Stimulated activated naive CD4-positive, alpha-beta T cell treated with Interleukin-2 at 50 U/mL for 16 hours (primary cell): ENCODE results near the gene ATP5MG.
"Not testable (repeated sequence)": the region's sequence is repeated elsewhere in the genome, so short reads cannot be mapped to it uniquely, and the experiment has no call there.

Source experiments
- DNase-seq: peaks from one replicate; lab custom pipeline; 2025; lab: John Stamatoyannopoulos, UW

The ATP5MG gene

DNA sequence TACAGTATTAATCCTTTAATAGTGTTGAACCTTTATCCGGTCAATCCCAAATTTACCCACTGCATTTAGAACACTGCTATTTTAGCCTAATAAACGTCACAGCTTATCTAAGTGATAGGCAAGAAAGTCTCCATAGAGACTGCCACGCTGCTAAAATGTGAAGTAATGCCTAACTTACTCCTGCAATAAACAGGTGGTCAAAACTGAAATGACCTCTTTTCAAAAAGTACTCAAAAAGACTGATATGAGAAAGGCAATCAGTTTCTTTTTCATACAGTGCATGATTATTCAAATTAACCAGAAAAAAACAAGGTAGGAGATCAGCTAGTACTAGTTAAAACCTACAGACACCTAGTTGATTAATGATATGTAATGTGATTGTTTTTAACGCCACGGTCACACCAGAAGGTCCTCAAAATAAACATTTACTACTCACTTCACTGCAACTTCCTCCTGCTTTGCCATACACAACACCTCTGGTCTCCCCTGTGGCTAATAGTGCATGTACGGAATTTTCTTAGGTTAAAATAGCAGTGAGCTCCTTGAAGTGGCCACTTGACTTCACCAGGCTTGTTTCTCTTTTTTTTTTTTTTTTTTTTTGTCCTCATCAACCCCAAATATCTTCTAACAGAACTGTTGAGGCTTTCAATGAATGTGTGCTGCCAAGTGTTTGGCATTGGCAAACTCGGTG lies 8.8 kb downstream of the ATP5MG start:
- no peak for DNase-seq

DNA sequence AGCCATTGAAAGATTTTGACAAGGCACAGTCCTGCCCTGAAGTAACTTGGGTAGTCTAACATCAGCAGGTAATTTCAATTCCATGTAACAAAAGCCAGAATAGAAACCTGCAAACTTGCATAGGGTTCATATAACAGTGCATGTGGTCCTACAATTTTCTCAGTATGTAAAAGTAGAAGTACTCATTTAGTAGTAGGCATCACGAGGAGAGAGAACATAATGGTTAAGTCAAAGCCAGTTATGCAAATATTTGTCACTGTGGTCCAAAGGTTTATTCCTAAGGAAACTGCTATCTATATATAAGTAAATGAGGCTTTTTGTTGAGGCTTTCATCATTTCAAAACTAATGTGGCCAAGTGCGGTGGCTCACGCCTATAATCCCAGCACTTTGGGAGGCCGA lies 10.1 kb downstream of the ATP5MG start:
- no peak for DNase-seq

DNA sequence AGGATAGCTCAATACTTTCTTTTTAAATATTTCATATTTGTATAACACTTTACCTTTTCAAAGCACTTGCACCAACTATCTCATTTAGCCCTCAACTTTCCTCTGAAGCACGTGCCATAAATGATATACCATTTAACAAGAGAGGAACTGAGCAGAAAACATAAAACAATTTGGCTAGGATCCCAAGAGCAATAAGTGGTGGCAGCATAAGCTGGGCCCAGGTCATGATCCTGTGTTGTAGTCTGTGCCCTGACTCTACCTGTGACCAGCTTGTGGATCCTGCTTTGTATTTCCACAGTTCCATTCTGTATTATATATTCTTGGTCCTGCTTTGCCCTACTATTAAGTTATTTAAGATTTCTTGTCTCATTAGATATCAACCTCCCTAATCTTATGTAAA lies 11.5 kb downstream of the ATP5MG start:
- DNase-seq: no peak

DNA sequence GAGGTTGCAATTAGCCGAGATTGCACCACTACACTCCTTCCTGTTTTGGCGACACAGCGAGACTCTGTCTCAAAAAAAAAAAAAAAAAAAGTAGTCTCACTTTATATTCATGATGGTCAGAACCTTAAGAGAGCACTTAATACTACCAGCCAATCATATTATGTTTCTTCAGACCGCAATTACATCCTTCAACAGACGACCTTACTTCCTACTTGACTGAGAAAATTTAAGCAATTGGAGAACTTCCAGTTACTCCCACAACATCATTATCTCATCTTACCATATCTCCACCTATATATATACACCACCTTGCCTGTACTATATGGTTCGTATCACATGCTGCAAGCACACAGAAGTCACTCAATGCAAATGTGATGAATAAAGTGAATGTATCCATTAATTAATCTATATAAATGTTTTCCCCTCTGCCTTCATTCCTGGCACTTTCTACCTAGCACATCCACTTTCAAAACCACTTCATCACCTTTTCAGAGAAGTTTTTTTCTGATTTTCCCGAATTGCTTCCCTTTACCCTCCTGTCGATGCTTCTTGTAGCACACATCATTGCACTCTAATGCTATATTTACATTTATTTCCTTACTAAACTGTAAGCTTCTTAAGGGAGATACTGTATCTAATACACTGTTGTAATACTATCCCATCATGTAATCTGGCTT lies 13.8 kb downstream of the ATP5MG start:
- DNase-seq: no peak

DNA sequence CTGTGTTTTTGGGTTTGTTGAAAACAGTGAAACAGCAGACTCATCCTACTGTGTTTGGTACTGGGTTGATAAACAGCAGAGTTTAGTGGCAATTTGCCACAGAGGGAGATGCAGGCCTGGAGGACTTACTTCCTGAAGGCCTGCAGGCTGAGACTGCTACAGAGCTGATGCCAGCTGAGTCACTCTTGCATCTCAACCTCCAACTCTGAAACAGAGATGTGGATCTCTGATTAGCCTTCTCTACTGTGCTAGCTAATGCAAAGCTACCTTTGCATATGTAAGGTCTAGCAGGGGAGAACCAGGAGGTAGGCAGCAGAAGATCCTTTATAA lies 14.3 kb downstream of the ATP5MG start:
- no peak for DNase-seq

DNA sequence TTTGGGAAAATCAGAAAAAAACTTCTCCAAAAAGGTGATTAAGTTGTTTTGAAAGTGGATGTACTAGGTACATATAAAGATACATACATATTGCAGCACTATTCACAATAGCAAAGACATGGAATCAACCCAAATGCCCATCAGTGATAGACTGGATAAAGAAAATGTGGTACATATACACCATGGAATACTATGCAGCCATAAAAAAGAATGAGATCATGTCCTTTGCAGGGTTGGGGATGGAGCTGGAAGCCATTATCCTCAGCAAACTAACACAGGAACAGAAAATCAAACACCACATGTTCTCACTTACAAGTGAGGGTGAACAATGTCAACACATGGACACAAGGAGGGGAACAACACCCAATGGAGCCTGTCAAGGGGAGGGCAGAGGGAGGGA lies 15.5 kb downstream of the ATP5MG start:
- not testable (repeated sequence) for DNase-seq

DNA sequence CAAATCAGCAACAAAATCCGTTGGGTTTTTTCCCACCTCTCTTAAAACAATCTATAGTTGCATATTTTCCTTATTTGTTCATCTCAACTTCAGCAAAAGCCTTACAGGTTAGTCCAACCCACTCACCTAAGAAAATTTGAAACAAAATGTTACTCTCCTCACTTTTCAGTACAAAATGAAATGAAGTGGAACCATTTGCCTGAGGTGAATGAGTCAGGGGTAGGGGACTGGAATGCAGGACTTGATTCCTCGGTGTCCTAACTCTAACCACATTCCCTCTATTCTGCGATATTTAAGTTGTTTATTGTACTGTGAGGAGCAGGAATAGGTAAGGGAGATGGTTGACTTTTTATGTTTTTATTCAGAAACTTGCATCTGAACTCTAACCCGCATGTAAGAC lies 16.4 kb downstream of the ATP5MG start:
- DNase-seq: no peak

DNA sequence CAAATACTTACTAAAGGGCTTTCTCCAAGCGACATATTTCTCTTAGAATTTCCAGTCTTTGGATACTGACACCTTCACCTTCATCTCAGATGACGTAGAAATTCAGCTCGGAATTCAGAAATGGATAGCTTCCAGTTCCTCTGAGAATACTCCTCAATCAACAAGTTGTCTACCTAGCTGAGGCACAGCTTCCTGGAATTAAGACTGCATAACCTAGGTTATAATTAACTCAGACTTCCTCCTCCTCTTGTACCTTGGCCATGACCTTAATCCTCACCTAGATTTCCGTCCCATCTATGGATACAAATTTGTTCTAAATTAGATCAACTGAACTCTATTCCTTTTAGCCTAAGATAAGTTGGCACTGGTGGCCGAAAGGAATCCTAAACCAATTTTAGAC lies 17.4 kb downstream of the ATP5MG start:
- DNase-seq: no peak

DNA sequence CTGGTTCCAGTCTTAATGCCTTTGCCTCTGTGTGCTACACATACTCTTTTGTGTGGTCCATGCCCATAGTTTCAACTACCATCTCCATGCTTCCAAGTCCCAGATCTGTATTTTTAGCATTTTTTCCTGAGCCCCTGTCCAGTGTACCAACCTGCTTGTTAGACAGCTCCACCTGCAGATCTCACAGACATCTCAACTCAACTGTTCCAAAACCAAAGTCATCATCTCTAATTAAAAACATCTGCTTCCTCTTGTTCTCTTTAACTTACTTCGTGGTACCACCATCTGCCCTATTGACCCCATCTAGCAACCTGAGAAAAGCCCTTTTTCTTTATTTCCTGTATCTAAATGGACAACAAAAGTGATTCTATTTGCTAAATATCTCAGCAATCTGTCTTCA lies 26.3 kb downstream of the ATP5MG start:
- no peak for DNase-seq

DNA sequence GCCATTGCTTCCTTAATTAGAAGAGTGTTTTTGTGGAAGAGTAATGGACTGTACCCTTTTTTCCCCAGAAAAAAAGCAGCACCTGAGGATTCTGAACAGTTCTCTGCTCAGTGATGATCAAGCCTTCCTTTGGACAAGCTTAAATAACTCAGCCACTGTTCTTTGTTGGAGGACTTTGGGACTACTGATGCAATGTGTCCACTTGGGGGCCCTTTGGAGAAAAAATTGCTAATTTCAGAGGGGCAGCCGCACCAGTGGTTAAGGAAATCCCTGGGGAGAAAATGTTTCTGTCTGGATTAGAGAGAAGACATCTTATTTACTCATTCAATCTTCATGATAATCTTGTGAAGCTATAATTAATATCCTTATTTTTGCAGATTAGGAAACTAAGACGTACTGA lies 29.6 kb downstream of the ATP5MG start:
- DNase-seq: no peak

DNA sequence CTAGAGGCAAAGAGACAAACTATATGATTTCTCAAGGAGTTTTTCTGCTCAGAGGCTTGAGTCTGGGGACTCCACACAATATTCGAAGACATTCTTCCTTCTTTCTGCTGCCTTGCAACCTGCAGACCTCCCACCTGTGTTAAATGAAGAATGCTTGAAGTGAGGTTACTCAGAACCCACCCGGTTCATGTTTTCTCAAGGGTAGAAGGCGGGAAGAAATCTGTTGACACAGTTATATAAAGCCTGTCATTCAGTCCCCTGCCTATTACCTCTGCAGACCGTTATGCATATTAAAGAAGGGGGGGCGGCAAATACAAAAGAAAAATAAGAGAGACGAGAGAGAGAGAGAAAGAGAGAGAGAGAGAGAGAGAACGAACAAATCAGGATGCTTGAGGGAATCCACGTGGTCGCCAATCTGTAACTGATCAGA lies 32.7 kb downstream of the ATP5MG start:
- no peak for DNase-seq

DNA sequence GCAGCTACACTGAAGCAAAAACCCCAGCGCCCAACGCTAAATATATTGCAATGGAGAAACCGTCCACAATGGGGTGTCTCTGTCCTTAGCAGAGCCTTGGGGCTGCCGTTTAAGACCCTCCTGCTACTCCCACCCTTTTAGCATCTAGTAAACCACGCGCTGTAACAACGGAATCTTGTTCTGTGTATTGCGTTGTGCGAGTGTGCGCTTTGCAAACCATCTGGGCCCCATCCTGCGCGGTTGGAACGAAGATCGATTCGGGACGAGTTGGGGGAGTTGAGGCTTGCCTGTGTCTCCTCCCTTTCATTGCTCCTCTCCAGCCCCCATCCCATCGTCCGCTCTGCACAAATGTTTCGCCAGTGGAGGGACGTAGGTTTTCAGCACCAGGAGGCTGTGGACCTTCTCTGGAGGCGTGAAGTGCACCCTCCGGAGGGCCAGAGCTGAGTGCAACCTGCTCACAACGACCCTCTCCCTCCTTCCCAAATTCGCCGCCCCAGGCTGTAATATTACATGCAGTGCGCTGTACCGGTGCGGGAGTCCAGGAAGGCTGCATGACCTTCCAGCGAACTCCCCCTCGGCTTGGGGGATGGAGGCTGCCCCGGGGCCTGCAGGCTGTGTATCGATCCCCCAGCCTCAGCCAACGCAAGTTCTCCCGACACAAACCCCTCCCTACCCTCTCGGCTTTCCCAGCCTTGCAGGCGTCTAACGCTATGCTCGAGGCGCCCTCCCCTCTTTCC lies 33.3 kb downstream of the ATP5MG start:
- peak; percentile 35 for DNase-seq

DNA sequence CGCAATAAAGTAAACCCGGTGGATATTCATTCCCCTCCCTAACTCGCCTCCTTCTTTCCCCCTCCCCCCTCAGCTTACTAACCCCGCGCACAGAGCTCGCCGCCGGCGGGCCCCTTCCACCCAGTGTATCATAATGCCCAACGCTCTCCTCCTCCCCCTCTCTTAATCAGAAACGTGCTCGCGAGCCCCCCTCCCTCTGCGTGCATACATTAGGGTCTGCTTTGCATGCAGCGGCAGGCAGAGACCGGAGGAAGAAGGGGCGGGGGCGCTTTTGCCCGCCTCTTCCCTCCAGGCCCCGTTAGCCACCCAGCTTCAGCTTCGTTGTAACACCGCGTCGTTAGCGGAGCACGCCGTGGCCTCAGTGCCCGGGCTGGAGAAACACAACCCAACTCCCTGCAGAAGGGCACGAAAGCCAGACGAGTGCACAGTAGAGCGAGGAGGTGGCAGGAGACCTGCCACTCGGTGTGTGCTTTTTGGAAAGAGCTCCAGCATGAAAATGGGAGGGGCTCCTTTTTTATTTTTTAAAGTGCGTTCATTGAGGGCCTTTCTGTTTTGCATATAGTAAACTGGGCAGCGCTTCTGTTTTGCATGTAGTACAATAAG lies 34.0 kb downstream of the ATP5MG start:
- DNase-seq: peak; percentile 58

DNA sequence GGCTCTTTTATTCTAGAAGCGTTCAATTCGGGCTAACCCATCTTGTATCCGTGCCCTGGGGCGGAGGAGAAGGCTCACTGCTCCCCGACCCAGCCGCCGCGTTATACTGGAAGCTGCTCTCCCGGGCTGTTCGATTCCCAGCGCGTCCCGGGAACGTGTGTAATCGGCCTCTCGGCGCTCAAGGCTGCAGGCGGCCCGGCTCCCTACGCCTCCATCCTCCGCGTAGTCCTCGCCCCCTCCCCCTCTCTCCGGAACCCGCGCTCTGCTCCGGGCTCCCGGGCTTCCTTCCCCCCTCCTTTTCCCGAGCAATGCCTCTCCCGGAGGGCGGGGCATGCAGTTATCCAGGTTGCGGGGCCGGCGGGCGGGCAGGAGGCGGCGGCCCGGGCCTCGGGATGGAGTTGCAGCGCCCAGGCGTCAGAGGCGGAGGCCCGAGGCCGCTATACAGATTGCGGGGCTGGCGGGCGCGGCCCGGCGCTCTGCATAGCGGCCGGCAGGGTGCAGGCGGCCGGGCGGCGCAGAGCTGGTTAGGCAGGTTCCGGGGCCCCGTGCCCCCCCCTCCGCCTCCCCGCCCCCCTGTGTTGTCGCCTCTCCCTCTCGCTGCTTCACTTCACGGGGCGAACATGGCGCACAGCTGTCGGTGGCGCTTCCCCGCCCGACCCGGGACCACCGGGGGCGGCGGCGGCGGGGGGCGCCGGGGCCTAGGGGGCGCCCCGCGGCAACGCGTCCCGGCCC lies 34.7 kb downstream of the ATP5MG start, which contains the start of gene KMT2A:
TSS of gene KMT2A (plus strand) at position 600 of the 732 bp plus-strand sequence. CDS start at position 621, 21 bp downstream.
- peak; percentile 92 for DNase-seq

DNA sequence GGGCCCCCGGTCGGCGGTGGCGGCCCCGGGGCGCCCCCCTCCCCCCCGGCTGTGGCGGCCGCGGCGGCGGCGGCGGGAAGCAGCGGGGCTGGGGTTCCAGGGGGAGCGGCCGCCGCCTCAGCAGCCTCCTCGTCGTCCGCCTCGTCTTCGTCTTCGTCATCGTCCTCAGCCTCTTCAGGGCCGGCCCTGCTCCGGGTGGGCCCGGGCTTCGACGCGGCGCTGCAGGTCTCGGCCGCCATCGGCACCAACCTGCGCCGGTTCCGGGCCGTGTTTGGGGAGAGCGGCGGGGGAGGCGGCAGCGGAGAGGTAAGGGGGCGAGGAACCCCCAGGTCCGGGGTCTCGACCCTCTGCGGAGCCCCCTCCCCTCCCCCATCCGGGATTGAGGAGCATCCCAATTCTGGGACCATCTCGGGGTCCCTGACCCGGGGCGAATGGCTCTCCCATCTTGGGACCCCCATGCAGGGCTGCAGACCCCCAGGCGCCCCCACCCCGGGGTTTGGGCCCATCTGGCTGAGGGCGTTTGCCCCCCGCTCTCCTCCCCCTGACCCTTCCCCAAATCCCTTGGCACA lies 35.3 kb downstream of the ATP5MG start:
- DNase-seq: peak; percentile 61

DNA sequence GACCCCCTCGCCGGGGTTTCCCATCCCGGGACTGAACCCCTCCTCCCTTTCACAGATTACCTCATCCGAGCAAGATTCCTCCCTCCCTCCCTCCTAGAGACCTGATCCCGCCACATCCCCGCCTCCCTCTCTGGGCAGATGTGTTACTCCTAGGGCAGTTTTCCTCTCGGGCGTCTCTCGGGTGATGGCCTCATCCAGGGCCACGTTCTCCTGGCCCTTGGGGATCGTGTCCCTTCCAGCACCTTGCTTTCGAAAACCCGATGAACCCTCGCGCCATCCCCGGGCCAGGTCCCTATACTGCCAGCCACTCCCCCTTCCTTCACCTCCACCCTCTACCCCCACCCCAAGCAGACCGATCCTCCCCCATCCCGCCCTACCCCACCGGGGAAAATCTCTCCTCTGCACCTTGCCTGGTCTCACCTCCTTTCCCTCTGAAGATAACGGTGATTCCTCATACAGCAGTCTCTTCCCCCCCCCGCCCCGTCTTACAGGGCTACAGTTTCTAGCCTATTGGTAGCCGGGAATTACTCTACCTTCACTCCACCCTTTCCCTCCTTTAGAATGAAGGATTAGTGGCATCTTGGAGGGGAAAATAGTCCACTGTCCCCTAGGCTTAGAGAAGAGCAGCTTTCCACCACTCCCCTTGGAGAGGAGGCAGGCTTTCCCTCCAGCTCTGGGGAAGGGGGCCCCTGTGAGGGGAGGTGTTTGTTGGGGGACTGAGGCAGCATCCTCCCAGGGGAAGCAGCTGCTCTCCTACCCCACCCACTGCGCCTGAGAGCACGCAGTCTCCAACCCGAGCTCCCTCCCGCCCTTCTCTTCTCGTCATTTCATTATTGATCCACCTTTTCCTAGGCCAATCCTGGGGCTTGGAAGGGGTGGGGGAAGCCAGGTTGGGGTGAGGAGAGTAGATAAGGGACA lies 36.1 kb downstream of the ATP5MG start:
- DNase-seq: peak; percentile 54

DNA sequence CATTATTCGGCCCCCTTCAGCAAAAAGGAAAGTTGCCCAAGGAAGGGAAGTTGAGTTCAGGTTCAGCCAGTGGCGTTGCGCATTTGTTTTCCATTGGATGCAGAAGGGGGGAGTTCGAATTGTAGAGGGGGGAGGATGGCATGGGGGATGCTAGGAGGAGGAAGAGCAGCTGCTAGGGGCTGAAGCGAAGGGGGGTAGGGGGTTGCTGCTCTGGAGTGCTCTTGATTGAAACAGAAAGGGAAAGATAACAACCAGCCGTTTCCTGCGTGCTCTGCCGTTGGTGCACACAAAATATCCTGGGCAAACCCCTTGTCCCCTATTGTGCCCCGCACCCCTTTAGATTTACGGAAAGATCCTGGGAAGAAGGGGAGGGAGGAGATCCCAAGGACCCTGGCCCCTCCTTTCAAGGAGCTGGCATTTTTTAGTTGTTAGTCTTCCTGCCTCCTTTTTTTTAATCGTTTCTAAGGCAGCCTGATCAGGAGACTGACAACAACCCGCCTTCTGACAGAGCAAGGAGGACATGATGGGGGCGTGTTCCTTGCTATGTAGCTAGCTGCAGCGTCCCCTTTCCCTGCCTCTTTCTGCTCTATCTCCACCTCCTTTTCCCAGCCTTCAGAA lies 37.0 kb downstream of the ATP5MG start:
- peak; percentile 56 for DNase-seq

DNA sequence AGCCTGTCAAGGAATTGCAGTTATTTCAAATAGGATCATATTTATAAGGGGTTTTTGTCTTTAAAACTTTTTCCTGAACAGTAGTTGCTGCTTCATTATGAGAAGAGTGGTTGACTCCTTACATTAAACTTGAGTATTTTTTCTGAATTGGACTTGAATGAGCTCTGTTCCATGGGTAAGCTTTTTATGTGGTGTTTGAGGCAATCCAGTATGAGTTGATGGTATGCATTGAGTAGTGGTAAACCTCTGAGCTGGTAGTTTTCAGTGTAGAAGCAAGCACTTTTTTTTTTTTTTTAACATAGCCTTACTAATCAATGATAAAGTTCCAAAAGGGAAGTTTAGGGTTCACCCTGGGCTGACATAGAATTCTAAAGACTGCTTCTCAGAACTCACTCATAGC lies 38.2 kb downstream of the ATP5MG start:
- DNase-seq: no peak

DNA sequence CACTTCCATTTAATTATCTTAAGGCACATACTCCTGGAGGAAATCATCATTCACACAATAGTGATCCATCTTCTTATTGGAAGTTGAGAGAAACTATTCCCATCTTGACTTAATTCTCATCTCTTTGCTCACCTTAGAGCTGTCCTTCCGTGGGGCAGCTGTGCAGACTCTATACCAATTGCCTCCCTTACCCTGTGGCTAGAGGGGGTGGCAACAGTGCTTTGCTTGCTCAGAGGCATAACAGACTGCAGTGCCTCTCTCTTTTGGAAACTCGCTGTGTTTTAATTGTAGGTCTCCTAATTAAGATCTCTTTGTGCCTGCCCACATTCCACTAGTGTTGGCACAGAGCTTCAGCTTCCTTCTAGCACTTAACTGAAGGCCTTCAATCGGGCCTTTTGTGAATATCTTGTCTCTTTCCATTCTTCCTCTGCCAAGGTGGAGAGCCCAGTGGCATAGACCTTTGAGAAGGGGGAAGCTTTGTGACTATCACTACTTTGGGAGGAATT lies 40.4 kb downstream of the ATP5MG start:
- DNase-seq: peak; percentile 6

DNA sequence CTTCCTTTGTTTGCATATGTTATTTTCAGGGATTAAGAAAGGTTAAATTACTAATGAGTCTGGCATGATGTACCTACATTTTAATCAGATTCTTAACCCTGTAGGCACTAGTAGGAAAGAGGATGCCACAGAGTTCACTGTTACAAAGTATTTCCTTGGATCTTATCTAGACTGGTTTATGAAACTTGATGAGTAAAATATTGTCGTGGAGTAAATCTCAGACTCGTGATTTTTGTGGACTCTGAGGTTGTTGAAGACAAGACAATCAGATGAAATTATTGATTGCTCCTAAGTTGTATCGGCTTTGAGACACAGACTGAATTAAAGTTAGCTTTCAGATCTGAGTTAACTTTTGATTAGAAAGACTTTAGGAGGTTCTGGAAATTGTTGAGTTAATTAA lies 40.9 kb downstream of the ATP5MG start:
- DNase-seq: no peak
